Measurements from ENCODE around the gene H2AZ2.
"Not testable (repeated sequence)": the region's sequence is repeated elsewhere in the genome, so short reads cannot be mapped to it uniquely, and the experiment has no call there.

DNA sequence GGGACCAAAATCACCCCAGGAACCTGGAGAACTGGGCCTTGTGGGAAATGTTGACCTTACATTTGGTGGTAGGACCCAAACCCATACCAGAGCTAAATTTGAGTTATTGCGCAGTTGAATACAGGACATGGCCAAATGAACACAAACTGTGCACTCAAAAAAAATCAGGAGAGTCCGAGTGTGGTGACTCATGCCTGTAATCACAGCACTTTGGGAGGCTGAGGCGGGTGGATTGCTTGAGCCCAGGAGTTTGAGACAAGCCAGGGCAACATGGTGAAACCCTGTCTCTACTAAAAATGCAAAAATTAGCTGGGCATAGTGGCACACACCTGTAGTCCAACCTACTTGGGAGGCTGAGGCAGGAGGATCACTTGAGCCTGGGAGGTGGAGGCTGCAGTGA lies 62.7 kb downstream of the H2AZ2 start:
- TF ChIP-seq POLR2A (IDR thresholded peaks at IDR 0.05; ENCODE audit: low read depth, low read length); CTCF (conservative IDR thresholded peaks at IDR 0.05; ENCODE audit: low read depth, low read length): not testable (repeated sequence)
